Naive B cell (primary cell): ENCODE results near the gene ADAMTS3. TPM values are rescaled to one million over a fixed set of nuclear protein-coding genes. Genes with fewer than 3 reads are reported as not detected.

Experiments used
- ATAC-seq, 2 donors: fragments of 150-1000 bp; cut with Tn5 transposase; 2 replicates each; pipeline ENCODE4 v1.10.0; 2021; ENCODE audit warnings: low read depth in 2 of 2, mild to moderate bottlenecking in 2 of 2, moderate library complexity in 2 of 2
- DNase-seq: peaks from one replicate; pipeline ENCODE4 v3.0.0; 2022
- H3K27ac Mint-ChIP-seq, 6 donors: one replicate each; pipeline ENCODE4 v1.8.0; 2020 to 2022; ENCODE audit warnings: mild to moderate bottlenecking in 6 of 6, mixed read lengths in 6 of 6, moderate library complexity in 5 of 6, inconsistent platforms in 2 of 6
- H3K27me3 Mint-ChIP-seq, 3 donors: one replicate each; pipeline ENCODE4 v1.8.0; 2021 to 2022; ENCODE audit warnings: mixed read lengths in 3 of 3, mild to moderate bottlenecking in 1 of 3
- H3K36me3 Mint-ChIP-seq, 2 donors: one replicate each; pipeline ENCODE4 v1.8.0; 2020 to 2022; ENCODE audit warnings: mixed read lengths in 2 of 2, inconsistent platforms in 1 of 2, mild to moderate bottlenecking in 1 of 2
- H3K4me1 Mint-ChIP-seq, 3 donors: one replicate each; pipeline ENCODE4 v1.8.0; 2020 to 2022; ENCODE audit warnings: mixed read lengths in 3 of 3, inconsistent platforms in 1 of 3, mild to moderate bottlenecking in 1 of 3, moderate library complexity in 1 of 3
- H3K4me3 Mint-ChIP-seq, 8 donors: one replicate each; pipeline ENCODE4 v1.8.0; 2020 to 2022; ENCODE audit warnings: mild to moderate bottlenecking in 8 of 8, mixed read lengths in 8 of 8, moderate library complexity in 8 of 8, inconsistent platforms in 2 of 8
- H3K9me3 Mint-ChIP-seq, 7 donors: one replicate each; pipeline ENCODE4 v1.8.0; 2020 to 2022; ENCODE audit warnings: mixed read lengths in 7 of 7, mild to moderate bottlenecking in 5 of 7, inconsistent platforms in 2 of 7, moderate library complexity in 1 of 7
- polyA plus RNA-seq, 6 donors: library from polyadenylated mRNA; unstranded; fragments of 300-500 nt; fragmentation: Illumina TruSeq; gene quantifications; one replicate each; pipeline ENCODE4 v1.2.3, GENCODE V29; 2021; ENCODE audit warnings: low read depth in 6 of 6

The ADAMTS3 gene
- polyA plus RNA-seq, 6 donors from 2014 or later, result not detected

GRCh38 chr4:72531322-72531721, 37.7 kb downstream of the ADAMTS3 start:
- Mint-ChIP-seq H3K36me3 (no peaks in the 10 kb centered on the region), H3K4me3 (no peak overlapping the region), H3K27ac (no peak overlapping the region), H3K9me3 (peaks cover 0 to 2% (median 0%) of the 10 kb centered on the region in 7 donors), H3K27me3 (no peaks in the 10 kb centered on the region), H3K4me1 (no peaks in the 10 kb centered on the region)
- no peak for DNase-seq
- no peak for ATAC-seq

- Mint-ChIP-seq H3K27ac (no peak overlapping the region), H3K27me3 (no peaks in the 10 kb centered on the region), H3K4me3 (no peak overlapping the region), H3K4me1 (no peaks in the 10 kb centered on the region), H3K36me3 (no peaks in the 10 kb centered on the region), H3K9me3 (peaks cover 0 to 2% (median 0%) of the 10 kb centered on the region in 7 donors)
- no peak for ATAC-seq
- DNase-seq, result no peak
Measured at GRCh38 chr4:72529148-72529822, 39.7 kb downstream of the ADAMTS3 start.

- Mint-ChIP-seq H3K4me3 (no peak overlapping the region), H3K27me3 (no peaks in the 10 kb centered on the region), H3K27ac (no peak overlapping the region), H3K4me1 (no peaks in the 10 kb centered on the region), H3K36me3 (no peaks in the 10 kb centered on the region), H3K9me3 (peaks cover 0 to 2% (median 0%) of the 10 kb centered on the region in 7 donors)
- DNase-seq (no peak), ATAC-seq (no peak)
Measured at GRCh38 chr4:72527038-72527646, 41.9 kb downstream of the ADAMTS3 start.

- no peak overlapping the region for H3K27ac Mint-ChIP-seq
- peaks cover 0 to 2% (median 0%) of the 10 kb centered on the region in 7 donors for H3K9me3 Mint-ChIP-seq
- H3K4me1 Mint-ChIP-seq, result no peaks in the 10 kb centered on the region
- no peaks in the 10 kb centered on the region for H3K36me3 Mint-ChIP-seq
- H3K27me3 Mint-ChIP-seq, result no peaks in the 10 kb centered on the region
- H3K4me3 Mint-ChIP-seq, result no peak overlapping the region
- ATAC-seq (no peak), DNase-seq (no peak)
Measured at GRCh38 chr4:72525938-72526337, 43.1 kb downstream of the ADAMTS3 start.

GRCh38 chr4:72522440-72522839, 46.6 kb downstream of the ADAMTS3 start:
- Mint-ChIP-seq H3K9me3 (peaks cover 0 to 12% (median 0%) of the 10 kb centered on the region in 7 donors), H3K4me3 (no peak overlapping the region), H3K36me3 (no peaks in the 10 kb centered on the region), H3K4me1 (no peaks in the 10 kb centered on the region), H3K27ac (no peak overlapping the region), H3K27me3 (no peaks in the 10 kb centered on the region)
- no peak for ATAC-seq
- DNase-seq, result no peak

GRCh38 chr4:72513227-72513626, 55.8 kb downstream of the ADAMTS3 start:
- H3K27me3 Mint-ChIP-seq, result no peaks in the 10 kb centered on the region
- H3K4me3 Mint-ChIP-seq, result no peak overlapping the region
- ATAC-seq, result no peak
- no peak overlapping the region for H3K27ac Mint-ChIP-seq
- no peak for DNase-seq
- no peaks in the 10 kb centered on the region for H3K4me1 Mint-ChIP-seq
- H3K36me3 Mint-ChIP-seq, result no peaks in the 10 kb centered on the region
- peaks cover 0 to 10% (median 7%) of the 10 kb centered on the region in 7 donors for H3K9me3 Mint-ChIP-seq

- Mint-ChIP-seq H3K9me3 (peaks cover 0 to 10% (median 4%) of the 10 kb centered on the region in 7 donors), H3K27me3 (peaks cover 7 to 10% (median 8%) of the 10 kb centered on the region in 3 donors), H3K4me3 (no peak overlapping the region), H3K27ac (no peak overlapping the region), H3K36me3 (no peaks in the 10 kb centered on the region), H3K4me1 (no peaks in the 10 kb centered on the region)
- DNase-seq (no peak), ATAC-seq (no peak)
Measured at GRCh38 chr4:72507860-72508419, 61.1 kb downstream of the ADAMTS3 start.

GRCh38 chr4:72507167-72507566, 61.9 kb downstream of the ADAMTS3 start:
- Mint-ChIP-seq H3K27me3 (peaks cover 7 to 10% (median 8%) of the 10 kb centered on the region in 3 donors), H3K36me3 (no peaks in the 10 kb centered on the region), H3K27ac (no peak overlapping the region), H3K4me1 (no peaks in the 10 kb centered on the region), H3K4me3 (no peak overlapping the region), H3K9me3 (peaks cover 0 to 10% (median 4%) of the 10 kb centered on the region in 7 donors)
- ATAC-seq, result no peak
- DNase-seq, result no peak

GRCh38 chr4:72505314-72505744, 63.7 kb downstream of the ADAMTS3 start:
- Mint-ChIP-seq H3K27me3 (peaks cover 7 to 10% (median 8%) of the 10 kb centered on the region in 3 donors), H3K9me3 (peaks cover 0 to 7% (median 2%) of the 10 kb centered on the region in 7 donors), H3K27ac (no peak overlapping the region), H3K4me3 (no peak overlapping the region), H3K4me1 (no peaks in the 10 kb centered on the region), H3K36me3 (no peaks in the 10 kb centered on the region)
- no peak for ATAC-seq
- no peak for DNase-seq

GRCh38 chr4:72500214-72500613, 68.8 kb downstream of the ADAMTS3 start:
- Mint-ChIP-seq H3K27me3 (peaks cover 1 to 5% (median 3%) of the 10 kb centered on the region in 3 donors), H3K4me3 (no peak overlapping the region), H3K27ac (no peak overlapping the region), H3K4me1 (no peaks in the 10 kb centered on the region), H3K36me3 (no peaks in the 10 kb centered on the region), H3K9me3 (peaks cover 0 to 5% (median 1%) of the 10 kb centered on the region in 7 donors)
- DNase-seq, result no peak
- ATAC-seq, result no peak

- Mint-ChIP-seq H3K27ac (no peak overlapping the region), H3K36me3 (peaks cover 0 to 8% of the 10 kb centered on the region in 2 donors), H3K4me3 (no peak overlapping the region), H3K9me3 (peaks cover 3 to 13% (median 7%) of the 10 kb centered on the region in 7 donors), H3K27me3 (no peaks in the 10 kb centered on the region), H3K4me1 (no peaks in the 10 kb centered on the region)
- no peak for DNase-seq
- ATAC-seq, result no peak
Measured at GRCh38 chr4:72496119-72496518, 72.9 kb downstream of the ADAMTS3 start.

GRCh38 chr4:72494156-72494555, 74.9 kb downstream of the ADAMTS3 start:
- peak overlapping the region in 1 of 6 donors; percentile 34 for H3K27ac Mint-ChIP-seq

GRCh38 chr4:72489267-72489666, 79.8 kb downstream of the ADAMTS3 start:
- no peak for ATAC-seq
- H3K4me1 Mint-ChIP-seq, result no peaks in the 10 kb centered on the region
- H3K27me3 Mint-ChIP-seq, result no peaks in the 10 kb centered on the region
- DNase-seq, result no peak
- H3K9me3 Mint-ChIP-seq, result peaks cover 2 to 8% (median 4%) of the 10 kb centered on the region in 7 donors
- no peak overlapping the region for H3K27ac Mint-ChIP-seq
- no peak overlapping the region for H3K4me3 Mint-ChIP-seq
- H3K36me3 Mint-ChIP-seq, result peaks cover 0 to 5% of the 10 kb centered on the region in 2 donors

More at GRCh38 chr4:72494156-72494555, 74.9 kb downstream of the ADAMTS3 start:
- ATAC-seq (no peak), DNase-seq (no peak)
- Mint-ChIP-seq H3K4me1 (no peaks in the 10 kb centered on the region), H3K36me3 (peaks cover 0 to 8% of the 10 kb centered on the region in 2 donors), H3K4me3 (no peak overlapping the region), H3K27me3 (no peaks in the 10 kb centered on the region), H3K9me3 (peaks cover 3 to 11% (median 7%) of the 10 kb centered on the region in 7 donors)

GRCh38 chr4:72486991-72487390, 82.0 kb downstream of the ADAMTS3 start:
- Mint-ChIP-seq H3K27me3 (no peaks in the 10 kb centered on the region), H3K4me1 (no peaks in the 10 kb centered on the region), H3K36me3 (no peaks in the 10 kb centered on the region), H3K27ac (no peak overlapping the region), H3K9me3 (peaks cover 0 to 7% (median 0%) of the 10 kb centered on the region in 7 donors), H3K4me3 (no peak overlapping the region)
- ATAC-seq (no peak), DNase-seq (no peak)
